ENCODE measurements around the gene SEPTIN5. TPM values are rescaled to one million over a fixed set of nuclear protein-coding genes. Genes with fewer than 3 reads are reported as not detected.

The SEPTIN5 gene
- total RNA-seq, 1 experiment from 2014 or later = 2.0 TPM

- ChIA-PET POLR2A (ENCODE audit: unreplicated experiment) (no interaction called here), CTCF (no interaction called here)
- TF ChIP-seq EZH2 (IDR thresholded peaks at IDR 0.05; ENCODE audit: low read depth) (no peak), CTCF (conservative IDR thresholded peaks at IDR 0.05) (no peak)
- DNase-seq = no peak
- no peaks in the 10 kb centered on the region for H3K9me3 ChIP-seq (ENCODE audit: insufficient read depth, low read depth)
- H3K27ac ChIP-seq = no peak overlapping the region
- intact Hi-C loops (cut with micrococcal nuclease; ENCODE audit: unreplicated experiment) = no loop called here
- H2AFZ ChIP-seq = no peak overlapping the region
- no peak overlapping the region for H3K4me3 ChIP-seq
- no peaks in the 10 kb centered on the region for H3K79me2 ChIP-seq (ENCODE audit: low read depth)
- H3K27me3 ChIP-seq (ENCODE audit: insufficient read depth, low read depth) = no peaks in the 10 kb centered on the region
- no peaks in the 10 kb centered on the region for H4K20me1 ChIP-seq (ENCODE audit: insufficient read depth)
- BruUV-seq (replicated peaks) = no TSS peak
- no peak overlapping the region for H3K4me2 ChIP-seq
- peaks cover 6% of the 10 kb centered on the region for H3K4me1 ChIP-seq (replicated peaks; ENCODE audit: insufficient read depth)
- H3F3A ChIP-seq (ENCODE audit: insufficient read depth, low read depth) = no peaks in the 10 kb centered on the region
- H3K36me3 ChIP-seq (ENCODE audit: low read depth) = no peaks in the 10 kb centered on the region
- no peaks in the 10 kb centered on the region for H3K9me2 ChIP-seq (ENCODE audit: insufficient read depth)
Measured at GRCh38 chr22:19734163-19734562, 19.9 kb downstream of the SEPTIN5 start.

- Histone ChIP-seq H2AFZ (no peak overlapping the region), H3K4me1 (replicated peaks; ENCODE audit: insufficient read depth) (peaks cover 6% of the 10 kb centered on the region), H3K4me2 (no peak overlapping the region), H3K27me3 (ENCODE audit: insufficient read depth, low read depth) (no peaks in the 10 kb centered on the region), H3K79me2 (ENCODE audit: low read depth) (no peaks in the 10 kb centered on the region), H3K9me2 (ENCODE audit: insufficient read depth) (no peaks in the 10 kb centered on the region), H3K4me3 (no peak overlapping the region), H3K36me3 (ENCODE audit: low read depth) (no peaks in the 10 kb centered on the region), H3K9me3 (ENCODE audit: insufficient read depth, low read depth) (no peaks in the 10 kb centered on the region), H4K20me1 (ENCODE audit: insufficient read depth) (no peaks in the 10 kb centered on the region), H3F3A (ENCODE audit: insufficient read depth, low read depth) (no peaks in the 10 kb centered on the region), H3K27ac (no peak overlapping the region)
- intact Hi-C loops (cut with micrococcal nuclease; ENCODE audit: unreplicated experiment) = no loop called here
- TF ChIP-seq CTCF (conservative IDR thresholded peaks at IDR 0.05) (no peak), EZH2 (IDR thresholded peaks at IDR 0.05; ENCODE audit: low read depth) (no peak)
- POLR2A ChIA-PET (ENCODE audit: unreplicated experiment) = no interaction called here
- CTCF ChIA-PET = no interaction called here
- BruUV-seq (replicated peaks) = no TSS peak
- no peak for DNase-seq
Measured at GRCh38 chr22:19734837-19735382, 20.6 kb downstream of the SEPTIN5 start.

GRCh38 chr22:19735665-19736510, 21.6 kb downstream of the SEPTIN5 start:
- intact Hi-C loops (cut with micrococcal nuclease; ENCODE audit: unreplicated experiment) = no loop called here
- ChIA-PET POLR2A (ENCODE audit: unreplicated experiment) (no interaction called here), CTCF (no interaction called here)
- H3F3A ChIP-seq (ENCODE audit: insufficient read depth, low read depth) = no peaks in the 10 kb centered on the region
- H4K20me1 ChIP-seq (ENCODE audit: insufficient read depth) = no peaks in the 10 kb centered on the region
- no peak for TF ChIP-seq EZH2 (IDR thresholded peaks at IDR 0.05; ENCODE audit: low read depth)
- TF ChIP-seq CTCF (conservative IDR thresholded peaks at IDR 0.05) = no peak
- no peak for DNase-seq
- no peak overlapping the region for H3K4me3 ChIP-seq
- no peaks in the 10 kb centered on the region for H3K9me3 ChIP-seq (ENCODE audit: insufficient read depth, low read depth)
- no peaks in the 10 kb centered on the region for H3K27me3 ChIP-seq (ENCODE audit: insufficient read depth, low read depth)
- no peaks in the 10 kb centered on the region for H3K9me2 ChIP-seq (ENCODE audit: insufficient read depth)
- H3K27ac ChIP-seq = no peak overlapping the region
- no peaks in the 10 kb centered on the region for H3K36me3 ChIP-seq (ENCODE audit: low read depth)
- no TSS peak for BruUV-seq (replicated peaks)
- H3K4me1 ChIP-seq (replicated peaks; ENCODE audit: insufficient read depth) = no peaks in the 10 kb centered on the region
- H3K4me2 ChIP-seq = no peak overlapping the region
- H2AFZ ChIP-seq = no peak overlapping the region
- no peaks in the 10 kb centered on the region for H3K79me2 ChIP-seq (ENCODE audit: low read depth)

Data from PC-9 (cell line).